ENCODE data around the gene BCLAF1. TPM values are rescaled to one million over a fixed set of nuclear protein-coding genes. Genes with fewer than 3 reads are reported as not detected.

The BCLAF1 gene
- total and polyA plus RNA-seq, 2 of the 8 experiments (the other 6 are each of a cell fraction or from before 2014, with no cell fraction given) = 30.5 to 230 TPM

- Histone ChIP-seq H3K4me2 (ENCODE audit: insufficient read depth in 1 of 2, low read depth in 2 of 2, low read length in 2 of 2) (no peak overlapping the region), H3K27ac (ENCODE audit: low read depth, low read length) (no peak overlapping the region), H4K8ac (ENCODE audit: extremely low read depth, insufficient read depth, low read length) (no peak overlapping the region), H3K79me2 (ENCODE audit: control insufficient read depth in 1 of 2, insufficient read depth in 2 of 2, low read length in 2 of 2) (no peaks in the 10 kb centered on the region), H3K36me3 (ENCODE audit: control insufficient read depth in 2 of 4, insufficient read depth in 4 of 4, low read length in 3 of 4) (no peaks in the 10 kb centered on the region; a peak in 1 of 8 replicates), H3K23ac (ENCODE audit: insufficient read length) (no peak overlapping the region), H4K20me1 (replicated peaks in 1 of 2; ENCODE audit: control insufficient read depth in 1 of 2, insufficient read depth in 2 of 2, low read length in 2 of 2) (no peaks in the 10 kb centered on the region), H3K18ac (ENCODE audit: extremely low read depth, low read length) (no peak overlapping the region), H2BK12ac (ENCODE audit: low read depth, low read length) (no peak overlapping the region), H3K4me3 (ENCODE audit: extremely low read depth in 1 of 4, insufficient read depth in 2 of 4, low read depth in 3 of 4, low read length in 4 of 4) (no peak overlapping the region), H2BK5ac (ENCODE audit: low read depth, low read length) (no peak overlapping the region), H3K4me1 (replicated peaks in 1 of 4; ENCODE audit: control insufficient read depth in 3 of 4, insufficient read depth in 4 of 4, low read length in 3 of 4) (no peaks in the 10 kb centered on the region), H3K27me3 (replicated peaks in 1 of 4; ENCODE audit: control insufficient read depth in 3 of 4, extremely low read depth in 1 of 4, insufficient read depth in 3 of 4, low read length in 3 of 4) (no peaks in the 10 kb centered on the region), H3K9ac (replicated peaks in 1 of 4; ENCODE audit: extremely low read depth in 1 of 4, low read depth in 3 of 4, low read length in 3 of 4) (no peak overlapping the region), H3K23me2 (ENCODE audit: low read depth, low read length) (no peaks in the 10 kb centered on the region), H2AK5ac (ENCODE audit: low read depth, low read length) (no peak overlapping the region), H2BK20ac (ENCODE audit: low read length) (no peak overlapping the region), H2BK15ac (ENCODE audit: low read length) (no peak overlapping the region), H4K5ac (ENCODE audit: insufficient read length, low read depth, low read length) (no peak overlapping the region), H2BK120ac (replicated peaks; ENCODE audit: low read depth, low read length) (no peak overlapping the region), H2AFZ (ENCODE audit: low read length) (no peak overlapping the region), H4K91ac (replicated peaks; ENCODE audit: insufficient read length, low read length) (no peak overlapping the region), H3K79me1 (ENCODE audit: low read depth, low read length) (no peaks in the 10 kb centered on the region), H3K4ac (replicated peaks; ENCODE audit: insufficient read length, low read depth, low read length) (no peak overlapping the region), H3K14ac (ENCODE audit: insufficient read length) (no peak overlapping the region), H3K56ac (replicated peaks; ENCODE audit: insufficient read length, low read depth, low read length) (no peak overlapping the region), H3K9me3 (ENCODE audit: insufficient read depth in 2 of 2, low read depth in 1 of 2, low read length in 1 of 2) (no peaks in the 10 kb centered on the region)
- CTCF ChIA-PET (ENCODE audit: partially characterized antibody) = interaction anchor here (0.6 to 3.8 kb wide), 38 partner anchors 9 to 775 kb away, joined by 3 to 32 read pairs (median 6); no protein-coding TSS in a partner anchor
- POLR2A ChIA-PET (ENCODE audit: partially characterized antibody) = interaction anchor here (2.3 kb wide), 1 partner anchor 64 kb away, joined by 11 read pairs; the partner anchor contains the start of gene BCLAF1
- DNase-seq (ENCODE audit: low read depth in 1 of 2, low spot score in 2 of 2) = no peak
- TF ChIP-seq YY1 (IDR thresholded peaks at IDR 0.05; ENCODE audit: low read depth, low read length) = no peak
- no peak for TF ChIP-seq TCF12 (IDR thresholded peaks at IDR 0.05; ENCODE audit: low read depth, low read length)
- TF ChIP-seq SIX5 (IDR thresholded peaks at IDR 0.05; ENCODE audit: low read depth, low read length) = no peak
- no peak for TF ChIP-seq JUND (IDR thresholded peaks at IDR 0.05; ENCODE audit: low read length)
- TF ChIP-seq GABPA (IDR thresholded peaks at IDR 0.05; ENCODE audit: borderline replicate concordance, insufficient read depth, low read length) = no peak
- TF ChIP-seq RNF2 (IDR thresholded peaks at IDR 0.05; ENCODE audit: borderline replicate concordance, low read depth, low read length, missing control alignments, poor library complexity, severe bottlenecking) = no peak
- no peak for TF ChIP-seq SIRT6 (IDR thresholded peaks at IDR 0.05; ENCODE audit: low read length)
- TF ChIP-seq, protein P1, sequence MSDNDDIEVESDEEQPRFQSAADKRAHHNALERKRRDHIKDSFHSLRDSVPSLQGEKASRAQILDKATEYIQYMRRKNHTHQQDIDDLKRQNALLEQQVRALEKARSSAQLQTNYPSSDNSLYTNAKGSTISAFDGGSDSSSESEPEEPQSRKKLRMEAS (IDR thresholded peaks at IDR 0.05) = no peak
- TF ChIP-seq CEBPB (IDR thresholded peaks at IDR 0.05; ENCODE audit: low read depth, low read length) = no peak
- TF ChIP-seq TEAD4 (IDR thresholded peaks at IDR 0.05; ENCODE audit: low read depth, low read length) = no peak
- no peak for TF ChIP-seq RAD21 (IDR thresholded peaks at IDR 0.05 in 1 of 2, conservative IDR thresholded peaks at IDR 0.05 in 1 of 2; ENCODE audit: low read depth in 2 of 2, low read length in 2 of 2)
- TF ChIP-seq CHD1 (IDR thresholded peaks at IDR 0.05; ENCODE audit: low read depth, low read length) = no peak
- TF ChIP-seq, protein P2, sequence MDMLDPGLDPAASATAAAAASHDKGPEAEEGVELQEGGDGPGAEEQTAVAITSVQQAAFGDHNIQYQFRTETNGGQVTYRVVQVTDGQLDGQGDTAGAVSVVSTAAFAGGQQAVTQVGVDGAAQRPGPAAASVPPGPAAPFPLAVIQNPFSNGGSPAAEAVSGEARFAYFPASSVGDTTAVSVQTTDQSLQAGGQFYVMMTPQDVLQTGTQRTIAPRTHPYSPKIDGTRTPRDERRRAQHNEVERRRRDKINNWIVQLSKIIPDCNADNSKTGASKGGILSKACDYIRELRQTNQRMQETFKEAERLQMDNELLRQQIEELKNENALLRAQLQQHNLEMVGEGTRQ (IDR thresholded peaks at IDR 0.05; ENCODE audit: low read length) = no peak
- FAIRE-seq = no peak
- WGBS, 2 experiments (ENCODE audit: extremely low coverage in 1 of 2, insufficient coverage in 1 of 2, insufficient read length in 1 of 2, insufficient replicate concordance in 2 of 2, low coverage in 1 of 2, low lambda C conversion rate in 2 of 2, missing lambda C conversion rate in 1 of 2) = 75% methylated on average over 5 of the region's 5 CpGs; no CpG with 5 or more reads in 1 of the 2 experiments
Observed at GRCh38 chr6:136225496-136225895, 64.2 kb downstream of the BCLAF1 start.

Data from H1 (cell line).